ENCODE results near the gene GBP1.

DNA sequence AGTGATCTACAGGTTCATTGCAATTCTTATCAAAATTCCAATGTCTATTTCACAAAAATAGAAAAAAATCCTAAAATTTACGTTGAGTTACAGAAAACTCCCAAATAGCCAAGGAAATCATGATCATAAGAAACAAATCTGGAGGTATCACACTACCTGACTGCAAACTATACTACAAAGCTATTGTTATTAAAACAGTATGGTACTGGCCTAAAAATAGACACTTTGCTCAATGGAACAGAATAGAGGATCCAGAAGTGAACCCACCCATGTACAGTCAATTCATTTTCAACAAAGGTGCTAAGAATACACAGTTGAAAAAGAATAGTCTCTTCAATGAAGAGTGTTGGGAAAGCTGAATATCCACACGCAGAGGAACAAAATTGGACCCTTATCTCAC, 30.7 kb upstream of the GBP1 start:
- TF ChIP-seq EZH2 (IDR thresholded peaks at IDR 0.05; ENCODE audit: insufficient read depth, poor library complexity, severe bottlenecking) (no peak), EZH2phosphoT487 (IDR thresholded peaks at IDR 0.05; ENCODE audit: insufficient read depth, low read depth) (no peak)
